Tongue (tissue), 2 donors: Measurements from ENCODE around the gene CERS4. TPM values are rescaled to one million over a fixed set of nuclear protein-coding genes. Genes with fewer than 3 reads are reported as not detected.
"Not testable (repeated sequence)": the region's sequence is repeated elsewhere in the genome, so short reads cannot be mapped to it uniquely, and the experiment has no call there.

Experiments
- DNase-seq: peaks from one replicate; pipeline ENCODE4 v3.0.0-alpha.2; 2015
- total RNA-seq: library from RNA; depleted of rRNA; stranded (reverse); fragments of >200 nt; gene quantifications from one replicate; pipeline ENCODE4 v1.2.3, GENCODE V29; 2014

CERS4 gene
- total RNA-seq, result 41.0 TPM

- peak; percentile 91 for DNase-seq
Measured at GRCh38 chr19:8208922-8209461, at the start of gene CERS4. Gene CERS4, plus strand, starts transcription at chr19:8209370. Its CDS starts 41,707 bp downstream, at chr19:8251077.

GRCh38 chr19:8161135-8161646 is 48.0 kb upstream of the CERS4 start:
- DNase-seq, result no peak

- DNase-seq, result no peak
Measured at GRCh38 chr19:8163759-8164158, 45.4 kb upstream of the CERS4 start.

- no peak for DNase-seq
Measured at GRCh38 chr19:8167985-8168384, 41.2 kb upstream of the CERS4 start.

- no peak for DNase-seq
Measured at GRCh38 chr19:8168537-8168936, 40.6 kb upstream of the CERS4 start.

- no peak for DNase-seq
Measured at GRCh38 chr19:8174706-8175105, 34.5 kb upstream of the CERS4 start.

- DNase-seq, result no peak
Measured at GRCh38 chr19:8180018-8180417, 29.2 kb upstream of the CERS4 start.

GRCh38 chr19:8184274-8184673 is 24.9 kb upstream of the CERS4 start:
- no peak for DNase-seq

GRCh38 chr19:8185343-8186068 is 23.7 kb upstream of the CERS4 start:
- DNase-seq, result no peak

GRCh38 chr19:8192221-8192820 is 16.8 kb upstream of the CERS4 start:
- no peak for DNase-seq

- DNase-seq, result no peak
Measured at GRCh38 chr19:8194528-8195267, 14.5 kb upstream of the CERS4 start.

- no peak for DNase-seq
Measured at GRCh38 chr19:8196271-8196927, 12.8 kb upstream of the CERS4 start.

- not testable (repeated sequence) for DNase-seq
Measured at GRCh38 chr19:8203288-8204120, 5.7 kb upstream of the CERS4 start.

- DNase-seq, result no peak
Measured at GRCh38 chr19:8204961-8205360, 4.2 kb upstream of the CERS4 start.

GRCh38 chr19:8206147-8207087 is 2.8 kb upstream of the CERS4 start:
- DNase-seq, result no peak

- DNase-seq, result not testable (repeated sequence)
Measured at GRCh38 chr19:8207326-8207725, 1.8 kb upstream of the CERS4 start.

- peak; percentile 38 for DNase-seq
Measured at GRCh38 chr19:8208119-8208921, 850 bp upstream of the CERS4 start.

- peak; percentile 59 for DNase-seq
Measured at GRCh38 chr19:8209462-8210378, 550 bp downstream of the CERS4 start.
